Spleen (tissue), 11 donors: ENCODE data around the gene ANXA11. TPM values are rescaled to one million over a fixed set of nuclear protein-coding genes. Genes with fewer than 3 reads are reported as not detected.

Source experiments
- DNase-seq: peaks from one replicate; pipeline ENCODE4 v3.0.0-alpha.2; 2020
- H3K27ac ChIP-seq, 8 donors: fragments of 200-600 bp; sonication (generic) in 7 of 8; 1 replicate in 4 of 8; 2 replicates in 4 of 8; pipeline versions ENCODE4 v1.5.0 to v1.8.0; 2016 to 2021; ENCODE audit warnings: inconsistent platforms in 4 of 8, mild to moderate bottlenecking in 4 of 8, moderate library complexity in 1 of 8
- H3K27me3 ChIP-seq, 7 donors: fragments of 200-600 bp; sonication (generic) in 6 of 7; replicated peaks in 1 of 7; 1 replicate in 4 of 7; 2 replicates in 3 of 7; pipeline versions ENCODE4 v1.5.0 to v1.8.0; 2016 to 2021; ENCODE audit warnings: inconsistent platforms in 3 of 7, mild to moderate bottlenecking in 1 of 7
- H3K36me3 ChIP-seq, 6 donors: fragments of 200-600 bp; sonication (generic) in 5 of 6; 1 replicate in 4 of 6; 2 replicates in 2 of 6; pipeline versions ENCODE4 v1.5.0 to v1.8.0; 2016 to 2021; ENCODE audit warnings: inconsistent platforms in 2 of 6
- H3K4me1 ChIP-seq, 6 donors: fragments of 200-600 bp; sonication (generic) in 5 of 6; 1 replicate in 3 of 6; 2 replicates in 3 of 6; pipeline versions ENCODE4 v1.5.0 to v1.8.0; 2016 to 2021; ENCODE audit warnings: inconsistent platforms in 3 of 6
- H3K4me3 ChIP-seq, 8 donors: fragments of 200-600 bp; sonication (generic) in 7 of 8; 1 replicate in 4 of 8; 2 replicates in 4 of 8; pipeline versions ENCODE4 v1.5.0 to v1.8.0; 2016 to 2021; ENCODE audit warnings: inconsistent platforms in 4 of 8, mild to moderate bottlenecking in 4 of 8, moderate library complexity in 2 of 8
- H3K9me3 ChIP-seq, 8 donors: fragments of 200-600 bp; sonication (generic) in 7 of 8; 1 replicate in 4 of 8; 2 replicates in 4 of 8; pipeline versions ENCODE4 v1.5.0 to v1.8.0; 2016 to 2021; ENCODE audit warnings: inconsistent platforms in 4 of 8
- CTCF ChIP-seq, 11 experiments: fragments of 200-600 bp in 7 of 11; fragments of 450-650 bp in 4 of 11; sonication (generic) in 4 of 11; IDR thresholded peaks in 8 of 11; conservative IDR thresholded peaks in 3 of 11; 1 replicate in 7 of 11; 2 replicates in 4 of 11; pipeline versions ENCODE4 v1.4.0 to v1.8.0; 2016 to 2021; ENCODE audit warnings: antibody characterized with exemption in 11 of 11, inconsistent platforms in 4 of 11, mild to moderate bottlenecking in 1 of 11
- POLR2A ChIP-seq, 3 donors: fragments of 450-650 bp; IDR thresholded peaks; one replicate each; pipeline ENCODE4 v1.5.1; 2017; ENCODE audit warnings: antibody characterized with exemption in 3 of 3, mild to moderate bottlenecking in 1 of 3
- POLR2AphosphoS5 ChIP-seq, 3 donors: sonication (generic); formaldehyde crosslinking; IDR thresholded peaks; one replicate each; pipeline ENCODE4 v1.5.1; 2017; ENCODE audit warnings: antibody characterized with exemption in 3 of 3
- WGBS, 5 donors: extraction: QIAGEN DNeasy Blood & Tissue Kit in 3 of 5; methylation state at CpG; one replicate each; pipeline versions ENCODE4 v1.1.5 to v1.1.7; 2013 to 2018; 5-methylcytosine and 5-hydroxymethylcytosine counted together
- intact Hi-C: fragments of 100-400 bp; cut with DNase I; formaldehyde crosslinking; loops from one replicate; pipeline ENCODE4 v1.15.0; 2023; ENCODE audit warnings: low total_unique reads
- polyA plus RNA-seq, 3 donors: library from polyadenylated mRNA; stranded (reverse); fragments of 200-250 nt; gene quantifications; one replicate each; pipeline ENCODE4 v1.2.1, GENCODE V29; 2013
- total RNA-seq, 7 donors: library from RNA; depleted of rRNA in 3 of 7; stranded (reverse); fragments of >200 nt in 3 of 7; fragmentation: NEBNext Ultra II Directional in 4 of 7; extraction: Animal tissue kit (Norgen Biotek cat#: 25700) in 4 of 7; gene quantifications; one replicate each; pipeline versions ENCODE4 v1.1.0 to v1.2.1, GENCODE V29; 2016 to 2021
- donor health status: healthy with polysubstance abuse.
- donor health status: DM: no; HTN: no; CAD: no; lungs with moderate emphysema.
- donor health status: DM: no; HTN: no; CAD: no.
- donor health status: Bipolar disorder and iron deficiency.
- donor health status: healthy.
- donor health status: DM: no; HTN: no; CAD: no.
- donor health status: DM: yes; HTN: yes; CAD: no.

ANXA11 gene
- total and polyA plus RNA-seq, 10 donors = 89.9 to 201 (median 132) TPM

- no peaks in the 10 kb centered on the region for H3K27me3 ChIP-seq
- H3K36me3 ChIP-seq = peaks cover 0 to 13% (median 4%) of the 10 kb centered on the region in 6 donors
- 74 to 89% (median 85%) methylated on average over 9 to 11 of the region's 11 CpGs for WGBS, 5 donors
- no peak overlapping the region for H3K4me3 ChIP-seq
- no peak for TF ChIP-seq CTCF (IDR thresholded peaks at IDR 0.05 in 8 of 11, conservative IDR thresholded peaks at IDR 0.05 in 3 of 11)
- no peak for TF ChIP-seq POLR2A (IDR thresholded peaks at IDR 0.05)
- no peak for TF ChIP-seq POLR2AphosphoS5 (IDR thresholded peaks at IDR 0.05)
- peak; percentile 73 for DNase-seq
- H3K27ac ChIP-seq = peak overlapping the region in 5 of 8 donors; percentile 47 to 99 (median 76)
- peaks cover 0 to 5% (median 0%) of the 10 kb centered on the region in 8 donors for H3K9me3 ChIP-seq
- intact Hi-C loops = no loop called here
- H3K4me1 ChIP-seq = peaks cover 30 to 100% (median 92%) of the 10 kb centered on the region in 6 donors
Observed at GRCh38 chr10:80194373-80195045, 10.8 kb downstream of the ANXA11 start.

- no peak for DNase-seq
- peaks cover 0 to 13% (median 4%) of the 10 kb centered on the region in 6 donors for H3K36me3 ChIP-seq
- H3K27ac ChIP-seq = peak overlapping the region in 5 of 8 donors; percentile 30 to 99 (median 61)
- peaks cover 34 to 100% (median 92%) of the 10 kb centered on the region in 6 donors for H3K4me1 ChIP-seq
- intact Hi-C loops = no loop called here
- TF ChIP-seq POLR2A (IDR thresholded peaks at IDR 0.05) (no peak), CTCF (IDR thresholded peaks at IDR 0.05 in 8 of 11, conservative IDR thresholded peaks at IDR 0.05 in 3 of 11) (no peak), POLR2AphosphoS5 (IDR thresholded peaks at IDR 0.05) (no peak)
- peaks cover 0 to 5% (median 0%) of the 10 kb centered on the region in 8 donors for H3K9me3 ChIP-seq
- no peaks in the 10 kb centered on the region for H3K27me3 ChIP-seq
- no peak overlapping the region for H3K4me3 ChIP-seq
Observed at GRCh38 chr10:80192553-80192952, 12.8 kb downstream of the ANXA11 start.

- peaks cover 0 to 13% (median 4%) of the 10 kb centered on the region in 6 donors for H3K36me3 ChIP-seq
- peaks cover 0 to 5% (median 0%) of the 10 kb centered on the region in 8 donors for H3K9me3 ChIP-seq
- H3K27ac ChIP-seq = peak overlapping the region; percentile 2 to 99 (median 46)
- 58 to 70% (median 64%) methylated on average over 14 to 16 of the region's 16 CpGs for WGBS, 5 donors
- intact Hi-C loops = no loop called here
- H3K27me3 ChIP-seq = no peaks in the 10 kb centered on the region
- TF ChIP-seq CTCF (IDR thresholded peaks at IDR 0.05 in 8 of 11, conservative IDR thresholded peaks at IDR 0.05 in 3 of 11) = no peak
- TF ChIP-seq POLR2A (IDR thresholded peaks at IDR 0.05) = no peak
- TF ChIP-seq POLR2AphosphoS5 (IDR thresholded peaks at IDR 0.05) = peak in 2 of 3 donors; percentile 32 to 44
- DNase-seq = no peak
- peak overlapping the region in 1 of 8 donors; percentile 0 for H3K4me3 ChIP-seq
- H3K4me1 ChIP-seq = peaks cover 37 to 100% (median 91%) of the 10 kb centered on the region in 6 donors
Observed at GRCh38 chr10:80191589-80192270, 13.6 kb downstream of the ANXA11 start.

GRCh38 chr10:80188713-80189112, 16.6 kb downstream of the ANXA11 start:
- 87 to 96% (median 93%) methylated on average over 9 of the region's 9 CpGs for WGBS, 5 donors
- peak overlapping the region; percentile 38 to 99 (median 84) for H3K27ac ChIP-seq

More at GRCh38 chr10:80188713-80189112, 16.6 kb downstream of the ANXA11 start:
- peak overlapping the region in 1 of 8 donors; percentile 59 for H3K4me3 ChIP-seq
- H3K4me1 ChIP-seq = peaks cover 27 to 100% (median 85%) of the 10 kb centered on the region in 6 donors
- peak; percentile 76 for DNase-seq
- intact Hi-C loops = no loop called here
- H3K27me3 ChIP-seq = no peaks in the 10 kb centered on the region
- H3K9me3 ChIP-seq = peaks cover 0 to 5% (median 0%) of the 10 kb centered on the region in 8 donors
- no peak for TF ChIP-seq CTCF (IDR thresholded peaks at IDR 0.05 in 8 of 11, conservative IDR thresholded peaks at IDR 0.05 in 3 of 11)
- no peak for TF ChIP-seq POLR2AphosphoS5 (IDR thresholded peaks at IDR 0.05)
- no peak for TF ChIP-seq POLR2A (IDR thresholded peaks at IDR 0.05)
- peaks cover 0 to 9% (median 0%) of the 10 kb centered on the region in 6 donors for H3K36me3 ChIP-seq
